Activated CD4-positive, alpha-beta T cell treated with anti-CD3 and anti-CD28 coated beads for 36 hours (primary cell): ENCODE measurements around the gene FHIT. TPM values are rescaled to one million over a fixed set of nuclear protein-coding genes. Genes with fewer than 3 reads are reported as not detected.

Source experiments
- ATAC-seq: fragments of 200-7000 bp; cut with Tn5 transposase; one replicate; pipeline ENCODE4 v1.10.0; 2021; ENCODE audit warnings: mild to moderate bottlenecking, moderate library complexity
- CTCF ChIA-PET: fragments of 350-600 bp; sonication (Branson Sonifier 250); formaldehyde crosslinking; loops from one replicate; lab custom pipeline; 2021; ENCODE audit warnings: antibody characterized with exemption; lab: Charles Lee
- POLR2A ChIA-PET: fragments of 350-600 bp; sonication (Branson Sonifier 250); formaldehyde crosslinking; loops from one replicate; lab custom pipeline; 2021; ENCODE audit warnings: antibody characterized with exemption, inconsistent platforms; lab: Charles Lee
- DNase-seq: peaks from one replicate; pipeline ENCODE4 v3.0.0-alpha.2; 2020
- H3K27ac Mint-ChIP-seq: one replicate; pipeline ENCODE4 v1.8.0; 2021; ENCODE audit warnings: mixed read lengths
- H3K27me3 Mint-ChIP-seq: one replicate; pipeline ENCODE4 v1.8.0; 2021; ENCODE audit warnings: mixed read lengths
- H3K36me3 Mint-ChIP-seq: one replicate; pipeline ENCODE4 v1.8.0; 2021; ENCODE audit warnings: low read depth, mixed read lengths
- H3K4me1 Mint-ChIP-seq: one replicate; pipeline ENCODE4 v1.8.0; 2021; ENCODE audit warnings: mixed read lengths
- H3K4me3 Mint-ChIP-seq: one replicate; pipeline ENCODE4 v1.8.0; 2021; ENCODE audit warnings: mild to moderate bottlenecking, moderate library complexity, mixed read lengths
- H3K9me3 Mint-ChIP-seq: one replicate; pipeline ENCODE4 v1.8.0; 2021; ENCODE audit warnings: low read depth, mixed read lengths
- intact Hi-C, 2 experiments: fragments of 100-400 bp; cut with DNase I in 1 of 2; cut with micrococcal nuclease in 1 of 2; formaldehyde crosslinking; loops; one replicate each; pipeline versions ENCODE4 v1.14.2 to v1.15.1; 2022 to 2024; cut with DNase I, micrococcal nuclease
- total RNA-seq, 2 experiments: library from RNA; stranded (reverse); gene quantifications; one replicate each; pipeline ENCODE4 v1.2.3, GENCODE V29; 2021

FHIT gene
- total RNA-seq, 2 experiments from 2014 or later: 10.2 to 13.1 TPM

DNA sequence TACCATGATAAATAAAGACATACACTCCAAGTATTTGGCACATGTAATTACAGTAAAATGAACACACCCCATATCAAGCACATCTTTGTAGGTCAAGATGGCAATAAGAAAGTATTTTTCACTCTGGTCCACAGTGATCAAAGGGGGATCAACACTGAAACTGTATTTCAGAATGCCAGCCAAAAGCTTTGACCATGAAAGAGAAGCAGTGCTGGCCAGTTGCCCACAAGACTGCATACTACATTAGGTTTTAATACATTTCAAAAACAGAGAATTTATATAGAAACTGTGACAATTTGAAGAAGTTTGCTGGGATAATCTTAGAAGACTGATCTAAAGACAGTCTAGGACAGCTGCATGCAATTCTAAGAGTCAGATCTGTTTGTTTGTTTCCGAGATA is 1035.3 kb downstream of the FHIT start:
- H3K4me3 Mint-ChIP-seq: no peak overlapping the region
- H3K4me1 Mint-ChIP-seq: peaks cover 10% of the 10 kb centered on the region
- intact Hi-C loops: no loop called here
- ChIA-PET CTCF (interaction anchor here (1.1 kb wide), 1 partner anchor 14 kb away, joined by 3 read pairs; no protein-coding TSS in a partner anchor), POLR2A (no interaction called here)
- H3K9me3 Mint-ChIP-seq: no peaks in the 10 kb centered on the region
- no peaks in the 10 kb centered on the region for H3K27me3 Mint-ChIP-seq
- no peaks in the 10 kb centered on the region for H3K36me3 Mint-ChIP-seq
- no peak for ATAC-seq
- no peak for DNase-seq
- H3K27ac Mint-ChIP-seq: no peak overlapping the region

DNA sequence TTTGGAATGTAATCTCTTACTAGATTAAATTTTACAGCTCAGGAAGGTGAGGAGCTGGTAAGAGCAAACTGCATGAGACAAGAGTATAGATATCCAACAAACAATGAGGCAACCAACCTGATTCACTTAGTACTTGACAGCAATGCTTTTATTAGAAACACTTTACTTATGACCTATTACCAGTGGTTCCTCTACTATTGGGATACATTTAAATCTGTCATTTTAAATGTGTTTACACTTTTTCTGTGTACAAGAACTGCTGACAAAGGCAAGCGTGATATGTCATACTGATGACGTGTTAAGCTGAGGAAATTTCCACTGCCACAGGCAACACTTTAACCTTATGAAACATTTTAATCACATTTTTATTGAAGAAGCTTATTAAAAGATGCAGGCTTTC is 1043.3 kb downstream of the FHIT start:
- Mint-ChIP-seq H3K36me3 (no peaks in the 10 kb centered on the region), H3K4me1 (no peaks in the 10 kb centered on the region), H3K4me3 (no peak overlapping the region), H3K27me3 (no peaks in the 10 kb centered on the region), H3K9me3 (peaks cover 5% of the 10 kb centered on the region), H3K27ac (no peak overlapping the region)
- ChIA-PET POLR2A (no interaction called here), CTCF (interaction anchor here (1.2 kb wide), 1 partner anchor 9 kb away, joined by 3 read pairs; no protein-coding TSS in a partner anchor)
- DNase-seq (no peak), ATAC-seq (no peak)
- intact Hi-C loops: no loop called here

DNA sequence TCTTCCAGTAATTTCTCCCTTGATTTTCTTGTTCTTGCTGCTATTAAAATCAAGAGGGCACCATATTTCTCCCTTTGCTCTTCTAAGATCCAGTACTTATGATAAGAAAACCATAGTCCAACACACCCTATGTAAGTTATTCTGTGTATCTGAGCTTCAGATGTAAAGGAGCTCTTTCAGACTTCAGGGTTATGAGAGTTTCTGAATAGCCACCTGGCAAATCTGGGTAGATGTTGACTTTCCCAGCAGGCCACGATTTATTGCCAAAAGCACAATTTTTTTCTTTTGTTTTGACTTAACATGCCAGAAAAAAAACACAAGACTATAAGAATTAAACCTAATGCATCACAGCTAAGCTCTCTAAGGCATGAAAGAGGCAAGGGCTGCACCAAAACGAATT is 1045.0 kb downstream of the FHIT start:
- Mint-ChIP-seq H3K9me3 (peaks cover 5% of the 10 kb centered on the region), H3K27ac (no peak overlapping the region), H3K36me3 (no peaks in the 10 kb centered on the region), H3K27me3 (no peaks in the 10 kb centered on the region), H3K4me1 (no peaks in the 10 kb centered on the region), H3K4me3 (no peak overlapping the region)
- ATAC-seq (no peak), DNase-seq (no peak)
- intact Hi-C loops: no loop called here
- POLR2A ChIA-PET: no interaction called here
- CTCF ChIA-PET: interaction anchor here (0.6 kb wide), 2 partner anchors 86 to 243 kb away, joined by 3 read pairs; no protein-coding TSS in a partner anchor

DNA sequence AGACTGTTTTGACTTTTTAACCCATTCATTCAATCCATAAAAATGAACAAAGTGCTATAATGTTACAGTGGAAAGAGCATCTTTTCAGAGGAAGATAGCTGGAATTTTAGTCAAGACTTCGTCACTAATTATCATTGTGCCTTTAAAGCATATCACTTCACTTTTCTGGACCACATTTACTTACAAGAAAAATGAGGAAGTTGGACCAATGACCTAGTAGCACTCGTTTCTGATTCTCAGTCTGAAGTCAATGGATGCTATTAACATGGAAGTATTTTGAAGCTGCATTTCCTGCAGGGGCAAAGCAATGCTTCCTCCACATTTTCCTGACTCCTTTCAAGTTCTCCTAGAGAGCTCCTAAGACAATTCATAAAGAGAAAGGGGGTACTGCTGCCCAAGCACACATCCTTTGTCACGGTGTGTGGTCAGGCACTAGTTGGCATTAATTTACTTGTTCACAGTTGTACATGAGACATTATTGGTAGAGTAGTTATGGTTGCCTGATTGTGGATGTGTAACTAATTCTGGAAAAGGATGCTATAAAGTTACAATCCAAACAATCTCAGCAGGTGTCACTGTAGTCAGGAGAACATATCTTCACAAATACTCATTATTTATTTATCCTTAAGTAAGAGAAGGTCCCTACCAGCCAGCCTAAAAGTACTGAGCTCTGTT is 1049.1 kb downstream of the FHIT start:
- Mint-ChIP-seq H3K27me3 (no peaks in the 10 kb centered on the region), H3K36me3 (no peaks in the 10 kb centered on the region), H3K4me3 (no peak overlapping the region), H3K9me3 (peaks cover 2% of the 10 kb centered on the region), H3K4me1 (no peaks in the 10 kb centered on the region), H3K27ac (no peak overlapping the region)
- intact Hi-C loops: no loop called here
- ChIA-PET CTCF (interaction anchor here (0.8 to 1.5 kb wide), 3 partner anchors 10 to 174 kb away, joined by 3 read pairs; no protein-coding TSS in a partner anchor), POLR2A (no interaction called here)
- no peak for ATAC-seq
- no peak for DNase-seq

DNA sequence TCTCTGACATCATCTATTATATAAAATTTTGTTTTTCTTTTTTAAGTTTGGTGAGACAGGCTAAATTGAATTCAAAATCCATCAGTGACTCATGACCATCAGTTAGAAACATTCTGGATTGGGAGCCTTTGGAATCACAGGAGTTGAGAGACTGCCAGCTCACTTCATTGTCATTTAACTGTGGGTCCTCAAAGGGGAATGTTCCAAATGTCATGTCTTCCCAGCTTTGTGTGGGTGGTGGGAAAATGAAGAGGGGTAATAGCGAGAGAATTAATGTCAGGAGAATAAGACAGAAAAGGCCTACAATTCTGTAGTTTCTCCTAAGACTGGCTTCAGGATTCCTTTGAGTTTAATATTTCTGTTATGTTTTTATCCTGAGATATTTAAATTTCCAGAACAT is 1051.9 kb downstream of the FHIT start:
- no peak for ATAC-seq
- DNase-seq: no peak
- Mint-ChIP-seq H3K9me3 (peaks cover 8% of the 10 kb centered on the region), H3K27ac (no peak overlapping the region), H3K4me1 (no peaks in the 10 kb centered on the region), H3K36me3 (peaks cover 3% of the 10 kb centered on the region), H3K27me3 (no peaks in the 10 kb centered on the region), H3K4me3 (no peak overlapping the region)
- intact Hi-C loops: no loop called here
- ChIA-PET POLR2A (no interaction called here), CTCF (no interaction called here)

DNA sequence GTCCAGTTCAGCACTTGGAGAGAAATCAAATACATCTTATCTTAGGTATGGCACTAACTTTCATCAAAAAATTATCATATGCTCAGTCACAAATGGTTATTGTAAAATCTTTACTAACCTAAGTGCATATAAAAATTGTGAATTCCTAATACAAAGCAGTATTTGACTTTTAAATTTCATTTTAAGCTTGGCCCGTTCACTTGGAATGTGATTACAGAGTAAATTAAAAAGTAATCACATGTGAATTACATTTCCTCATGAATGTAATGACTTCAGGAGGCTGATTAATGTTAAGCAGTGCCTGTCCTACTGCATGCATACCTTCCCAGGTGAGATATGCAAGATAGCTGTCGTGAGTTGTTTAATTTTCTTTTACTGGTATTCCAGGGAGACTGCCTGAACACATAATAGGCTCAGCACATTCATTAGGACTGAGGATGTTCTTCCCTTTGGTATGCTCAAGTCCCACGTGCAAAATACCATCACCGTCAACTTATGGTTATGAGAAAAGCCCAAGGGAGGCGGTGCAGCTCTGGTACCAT is 1053.0 kb downstream of the FHIT start:
- CTCF ChIA-PET: interaction anchor here (0.6 kb wide), 1 partner anchor 513 kb away, joined by 4 read pairs; no protein-coding TSS in a partner anchor
- POLR2A ChIA-PET: no interaction called here
- no peak for DNase-seq

DNA sequence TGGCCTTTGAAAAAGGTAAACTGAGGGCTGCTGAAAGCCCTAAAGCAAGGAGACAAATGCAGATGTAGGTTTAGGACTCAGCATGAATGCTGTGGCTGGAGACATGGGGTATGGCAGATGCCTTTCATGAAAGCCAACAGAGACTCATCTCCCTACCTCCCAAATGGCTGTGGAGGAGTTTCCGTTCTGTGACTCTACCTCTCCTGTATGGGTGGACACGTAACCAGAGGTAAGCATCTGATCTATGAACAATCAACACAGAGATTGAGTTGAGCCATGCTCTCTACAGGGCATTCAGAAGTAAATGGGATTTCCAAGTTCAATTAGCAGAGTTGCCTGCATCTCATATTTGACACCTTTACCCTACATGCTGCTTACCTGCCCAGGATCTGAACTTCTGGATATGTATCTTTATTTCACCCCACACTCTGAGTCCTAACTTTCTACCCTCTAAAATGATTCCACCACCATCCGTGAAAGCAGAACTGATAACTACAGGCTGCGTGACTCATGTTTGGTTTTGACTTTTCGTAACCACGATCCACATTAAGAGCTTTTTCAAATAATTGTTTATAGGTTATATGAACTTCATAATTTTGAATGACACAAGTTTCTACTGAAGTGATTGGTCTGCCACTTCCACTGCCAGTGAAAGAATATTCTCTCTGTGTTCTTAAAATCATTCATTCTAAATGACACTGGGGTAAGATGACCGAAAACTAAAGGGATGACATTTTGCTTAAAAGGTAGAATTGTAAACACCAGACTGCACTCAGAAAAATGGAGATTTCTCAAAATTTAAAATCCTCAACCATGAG is 1058.7 kb downstream of the FHIT start:
- CTCF ChIA-PET: no interaction called here
- POLR2A ChIA-PET: interaction anchor here (0.6 kb wide), 1 partner anchor 8 kb away, joined by 3 read pairs; no protein-coding TSS in a partner anchor
- Mint-ChIP-seq H3K27me3 (no peaks in the 10 kb centered on the region), H3K4me1 (peaks cover 40% of the 10 kb centered on the region), H3K36me3 (peaks cover 6% of the 10 kb centered on the region), H3K27ac (peak overlapping the region; percentile 81), H3K4me3 (no peak overlapping the region), H3K9me3 (peaks cover 7% of the 10 kb centered on the region)
- intact Hi-C loops: loop anchor here (1.0 to 5.0 kb wide), 5 partner anchors 110 to 176 kb away; no protein-coding TSS in a partner anchor
- peak; percentile 87 for ATAC-seq
- DNase-seq: peak; percentile 61

More for the DNA sequence above, 1053.0 kb downstream of the FHIT start:
- no peaks in the 10 kb centered on the region for H3K27me3 Mint-ChIP-seq
- intact Hi-C loops: no loop called here
- no peaks in the 10 kb centered on the region for H3K4me1 Mint-ChIP-seq
- H3K27ac Mint-ChIP-seq: no peak overlapping the region
- no peak for ATAC-seq
- H3K36me3 Mint-ChIP-seq: peaks cover 3% of the 10 kb centered on the region
- H3K4me3 Mint-ChIP-seq: no peak overlapping the region
- H3K9me3 Mint-ChIP-seq: peaks cover 9% of the 10 kb centered on the region

DNA sequence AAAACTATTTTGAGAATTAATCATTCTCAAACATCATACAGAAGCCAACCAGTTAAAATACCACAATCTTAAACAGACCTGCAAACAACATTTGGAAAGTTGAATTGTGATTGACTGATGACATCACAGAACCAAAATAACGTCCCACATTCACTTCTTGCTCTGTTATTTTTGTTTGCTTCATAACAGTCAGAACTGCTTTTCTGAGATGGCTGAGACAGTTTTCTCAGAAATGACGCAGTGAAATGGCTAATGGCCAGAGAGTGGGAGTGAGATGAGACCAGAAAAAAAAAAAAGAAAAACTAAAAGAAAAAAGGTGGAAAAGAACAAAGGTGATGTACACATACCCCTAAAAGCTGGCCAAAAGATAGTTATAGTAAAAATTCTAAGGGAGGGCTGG is 1061.2 kb downstream of the FHIT start:
- ChIA-PET POLR2A (no interaction called here), CTCF (interaction anchor here (0.8 to 1.5 kb wide), 2 partner anchors 10 to 624 kb away, joined by 3 to 4 read pairs; no protein-coding TSS in a partner anchor)
- Mint-ChIP-seq H3K4me3 (no peak overlapping the region), H3K36me3 (peaks cover 6% of the 10 kb centered on the region), H3K4me1 (peaks cover 40% of the 10 kb centered on the region), H3K27ac (peak overlapping the region; percentile 87), H3K9me3 (peaks cover 5% of the 10 kb centered on the region), H3K27me3 (no peaks in the 10 kb centered on the region)
- ATAC-seq (peak; percentile 17), DNase-seq (peak; percentile 47)
- intact Hi-C loops: loop anchor here in 1 of 2 experiments (5.0 kb wide), 2 partner anchors 108 to 173 kb away; no protein-coding TSS in a partner anchor

DNA sequence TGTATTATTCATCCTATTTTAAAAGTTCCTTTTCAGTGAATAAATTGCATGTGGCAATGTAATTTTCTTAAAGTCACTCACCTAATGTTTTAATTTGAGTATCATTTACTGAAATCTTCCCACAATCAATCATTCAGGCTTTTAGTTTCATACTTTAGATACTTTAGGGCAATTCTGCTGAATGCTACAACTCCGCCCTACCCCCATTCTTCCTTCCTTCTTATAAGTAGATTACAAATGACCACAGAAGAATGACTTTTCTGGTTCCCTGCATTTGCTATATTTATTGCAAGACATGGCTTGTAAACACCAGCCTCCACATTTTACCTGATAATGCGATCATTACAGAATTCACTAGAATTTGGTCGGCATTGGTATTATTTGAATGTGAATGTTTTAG is 1061.9 kb downstream of the FHIT start:
- H3K4me1 Mint-ChIP-seq: peaks cover 40% of the 10 kb centered on the region
- DNase-seq (peak; percentile 16), ATAC-seq (no peak)
- POLR2A ChIA-PET: no interaction called here
- peak overlapping the region; percentile 56 for H3K27ac Mint-ChIP-seq
- H3K9me3 Mint-ChIP-seq: peaks cover under 1% of the 10 kb centered on the region
- no peak overlapping the region for H3K4me3 Mint-ChIP-seq
- CTCF ChIA-PET: interaction anchor here (0.8 to 1.5 kb wide), 3 partner anchors 9 to 623 kb away, joined by 3 to 4 read pairs (median 4); no protein-coding TSS in a partner anchor
- intact Hi-C loops: loop anchor here in 1 of 2 experiments (5.0 kb wide), 1 partner anchor 322 kb away; no protein-coding TSS in a partner anchor
- no peaks in the 10 kb centered on the region for H3K27me3 Mint-ChIP-seq
- H3K36me3 Mint-ChIP-seq: peaks cover 2% of the 10 kb centered on the region

DNA sequence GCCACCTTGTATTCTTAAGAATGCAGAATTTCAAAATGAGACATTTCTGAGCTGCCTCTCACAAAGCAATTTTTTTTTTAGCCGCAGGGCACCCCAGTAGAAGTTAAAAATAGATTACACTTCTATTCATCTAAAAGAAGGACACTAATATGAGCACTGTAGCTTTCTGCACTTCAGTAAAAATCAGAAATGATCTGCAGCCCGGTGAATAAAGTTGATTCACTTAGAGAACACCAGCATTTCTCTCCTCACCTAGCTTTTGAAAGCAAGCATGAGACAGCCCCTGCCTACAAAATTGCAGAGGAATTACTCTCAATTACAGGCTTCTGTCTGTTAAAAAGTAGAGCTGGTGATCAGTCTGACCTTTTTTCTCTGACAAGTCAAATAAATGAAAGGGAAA is 1062.4 kb downstream of the FHIT start:
- intact Hi-C loops: loop anchor here in 1 of 2 experiments (5.0 kb wide), 1 partner anchor 322 kb away; no protein-coding TSS in a partner anchor
- no peak overlapping the region for H3K4me3 Mint-ChIP-seq

DNA sequence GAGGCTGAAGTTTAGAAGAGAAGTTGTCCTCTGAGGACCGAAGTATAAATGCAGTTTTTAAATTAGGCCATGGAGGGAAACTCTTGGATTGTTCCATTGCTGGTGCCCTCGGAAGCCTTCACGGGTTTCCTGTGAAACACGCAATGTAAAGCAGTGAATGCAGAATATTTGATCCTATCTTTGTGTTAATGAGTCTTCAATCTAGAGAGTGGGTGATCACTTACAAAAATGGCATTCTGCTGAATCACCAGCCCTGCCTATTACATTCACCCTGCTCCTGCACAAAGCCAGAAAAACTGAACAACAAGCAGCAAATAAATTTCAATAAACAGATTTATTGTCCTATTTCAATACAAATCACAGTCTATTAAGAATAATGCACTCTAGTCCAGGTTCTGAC is 1063.9 kb downstream of the FHIT start:
- H3K36me3 Mint-ChIP-seq: peaks cover 2% of the 10 kb centered on the region
- ChIA-PET POLR2A (no interaction called here), CTCF (no interaction called here)
- H3K27ac Mint-ChIP-seq: no peak overlapping the region
- H3K9me3 Mint-ChIP-seq: no peaks in the 10 kb centered on the region
- no peaks in the 10 kb centered on the region for H3K27me3 Mint-ChIP-seq
- intact Hi-C loops: loop anchor here in 1 of 2 experiments (5.0 kb wide), 1 partner anchor 320 kb away; no protein-coding TSS in a partner anchor
- peaks cover 31% of the 10 kb centered on the region for H3K4me1 Mint-ChIP-seq
- H3K4me3 Mint-ChIP-seq: no peak overlapping the region
- DNase-seq: no peak
- no peak for ATAC-seq

More for the DNA sequence above, 1062.4 kb downstream of the FHIT start:
- peaks cover 40% of the 10 kb centered on the region for H3K4me1 Mint-ChIP-seq
- ChIA-PET POLR2A (interaction anchor here (0.6 kb wide), 1 partner anchor 166 kb away, joined by 3 read pairs; no protein-coding TSS in a partner anchor), CTCF (interaction anchor here (1.0 to 1.5 kb wide), 2 partner anchors 9 to 12 kb away, joined by 4 read pairs; no protein-coding TSS in a partner anchor)
- ATAC-seq: no peak
- H3K27me3 Mint-ChIP-seq: no peaks in the 10 kb centered on the region
- H3K27ac Mint-ChIP-seq: peak overlapping the region; percentile 56
- no peaks in the 10 kb centered on the region for H3K9me3 Mint-ChIP-seq
- no peak for DNase-seq
- H3K36me3 Mint-ChIP-seq: peaks cover 2% of the 10 kb centered on the region
